ENCODE data around the gene L3HYPDH.

L3HYPDH gene

DNA sequence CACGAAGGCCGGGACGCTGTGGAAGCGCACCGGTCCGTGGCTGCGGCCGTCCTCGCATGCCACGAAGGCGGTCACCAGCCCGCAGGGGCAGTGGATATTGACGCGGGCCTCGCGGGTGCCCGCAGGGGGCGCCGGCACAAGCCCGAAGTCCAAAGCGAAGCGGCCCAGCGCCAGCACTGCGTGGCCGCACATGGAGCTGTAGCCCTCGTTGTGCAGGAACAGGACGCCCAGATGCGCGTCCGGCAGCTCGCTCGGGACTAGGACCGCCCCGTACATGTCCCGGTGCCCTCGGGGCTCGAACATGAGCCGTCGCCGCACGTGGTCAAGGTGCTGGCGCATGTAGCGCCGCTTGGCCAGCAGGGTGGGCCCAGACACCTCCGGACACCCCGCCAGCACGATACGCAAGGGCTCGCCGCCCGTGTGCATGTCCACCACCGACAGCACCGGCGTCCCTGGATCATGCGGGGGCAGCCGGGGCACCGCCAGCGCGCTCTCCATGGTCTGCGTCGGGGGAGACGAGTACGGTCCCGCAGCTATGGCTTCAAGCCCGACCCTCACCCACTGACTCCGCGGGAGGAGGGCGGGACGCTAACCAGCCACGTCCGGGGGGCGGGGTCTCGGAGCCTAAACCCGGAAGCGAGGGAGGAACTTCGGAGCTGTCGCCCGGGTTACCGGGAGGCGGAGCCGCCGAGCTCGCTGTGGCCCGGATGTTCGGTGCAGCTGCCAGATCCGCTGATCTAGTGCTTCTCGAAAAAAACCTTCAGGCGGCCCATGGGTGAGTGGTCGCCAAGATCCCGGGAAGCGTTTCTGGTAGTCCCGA is at the start of gene L3HYPDH, which contains the start of gene JKAMP:
Gene L3HYPDH (minus strand): TSS at position 590 of the 820 bp plus-strand sequence. CDS start 92 bp downstream, at position 498.
Gene JKAMP (plus strand): TSS at position 699 of the 820 bp plus-strand sequence. CDS start 73 bp downstream, at position 772.
- H3K4me1 ChIP-seq (ENCODE audit: insufficient read depth, poor library complexity, severe bottlenecking) = peaks cover 23% of the 10 kb centered on the region
- H3K27me3 ChIP-seq (ENCODE audit: insufficient read depth, poor library complexity, severe bottlenecking) = no peaks in the 10 kb centered on the region
- TF ChIP-seq, protein P1, sequence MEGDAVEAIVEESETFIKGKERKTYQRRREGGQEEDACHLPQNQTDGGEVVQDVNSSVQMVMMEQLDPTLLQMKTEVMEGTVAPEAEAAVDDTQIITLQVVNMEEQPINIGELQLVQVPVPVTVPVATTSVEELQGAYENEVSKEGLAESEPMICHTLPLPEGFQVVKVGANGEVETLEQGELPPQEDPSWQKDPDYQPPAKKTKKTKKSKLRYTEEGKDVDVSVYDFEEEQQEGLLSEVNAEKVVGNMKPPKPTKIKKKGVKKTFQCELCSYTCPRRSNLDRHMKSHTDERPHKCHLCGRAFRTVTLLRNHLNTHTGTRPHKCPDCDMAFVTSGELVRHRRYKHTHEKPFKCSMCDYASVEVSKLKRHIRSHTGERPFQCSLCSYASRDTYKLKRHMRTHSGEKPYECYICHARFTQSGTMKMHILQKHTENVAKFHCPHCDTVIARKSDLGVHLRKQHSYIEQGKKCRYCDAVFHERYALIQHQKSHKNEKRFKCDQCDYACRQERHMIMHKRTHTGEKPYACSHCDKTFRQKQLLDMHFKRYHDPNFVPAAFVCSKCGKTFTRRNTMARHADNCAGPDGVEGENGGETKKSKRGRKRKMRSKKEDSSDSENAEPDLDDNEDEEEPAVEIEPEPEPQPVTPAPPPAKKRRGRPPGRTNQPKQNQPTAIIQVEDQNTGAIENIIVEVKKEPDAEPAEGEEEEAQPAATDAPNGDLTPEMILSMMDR (IDR thresholded peaks at IDR 0.05; ENCODE audit: poor library complexity, severe bottlenecking) = peak; percentile 76
- ATAC-seq (ENCODE audit: low read depth) = peak; percentile 73
- peak; percentile 99 for DNase-seq (ENCODE audit: low spot score)
- peaks cover 39% of the 10 kb centered on the region for H3K36me3 ChIP-seq (ENCODE audit: low read depth)
- H3K9me3 ChIP-seq (ENCODE audit: severe bottlenecking) = no peaks in the 10 kb centered on the region
- peak within 1 kb of the TSS; percentile 89 for H3K27ac ChIP-seq (ENCODE audit: poor library complexity, severe bottlenecking)
- H3K4me3 ChIP-seq (ENCODE audit: severe bottlenecking) = peak within 1 kb of the TSS; percentile 64

DNA sequence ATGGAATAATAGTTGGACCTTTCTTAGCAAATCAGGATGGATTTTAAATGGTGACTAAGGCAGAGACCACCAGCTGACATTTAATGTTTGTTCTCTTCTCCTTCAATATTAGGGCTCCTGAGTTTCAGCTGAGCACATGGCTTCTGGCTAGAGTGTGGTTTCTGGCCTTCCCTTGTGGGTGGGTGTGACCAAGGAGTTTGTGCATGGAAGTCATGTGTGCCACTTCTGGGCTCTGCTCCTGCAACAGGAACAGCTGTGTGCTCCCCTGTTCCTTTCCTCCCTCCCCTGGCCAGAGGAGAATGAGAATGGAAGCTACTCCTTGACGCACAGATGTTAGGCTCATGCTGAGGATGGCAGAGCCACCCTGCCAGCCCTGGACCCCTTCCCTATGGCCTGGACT is 48.2 kb upstream of the L3HYPDH start:
- ATAC-seq (ENCODE audit: low read depth) (no peak), DNase-seq (ENCODE audit: low spot score) (no peak)
- Histone ChIP-seq H3K4me1 (ENCODE audit: insufficient read depth, poor library complexity, severe bottlenecking) (no peaks in the 10 kb centered on the region), H3K27me3 (ENCODE audit: insufficient read depth, poor library complexity, severe bottlenecking) (peaks cover 5% of the 10 kb centered on the region), H3K27ac (ENCODE audit: poor library complexity, severe bottlenecking) (no peak overlapping the region), H3K9me3 (ENCODE audit: severe bottlenecking) (no peaks in the 10 kb centered on the region), H3K4me3 (ENCODE audit: severe bottlenecking) (no peak overlapping the region), H3K36me3 (ENCODE audit: low read depth) (no peaks in the 10 kb centered on the region)
- TF ChIP-seq, protein P1 (IDR thresholded peaks at IDR 0.05; ENCODE audit: poor library complexity, severe bottlenecking) = no peak

DNA sequence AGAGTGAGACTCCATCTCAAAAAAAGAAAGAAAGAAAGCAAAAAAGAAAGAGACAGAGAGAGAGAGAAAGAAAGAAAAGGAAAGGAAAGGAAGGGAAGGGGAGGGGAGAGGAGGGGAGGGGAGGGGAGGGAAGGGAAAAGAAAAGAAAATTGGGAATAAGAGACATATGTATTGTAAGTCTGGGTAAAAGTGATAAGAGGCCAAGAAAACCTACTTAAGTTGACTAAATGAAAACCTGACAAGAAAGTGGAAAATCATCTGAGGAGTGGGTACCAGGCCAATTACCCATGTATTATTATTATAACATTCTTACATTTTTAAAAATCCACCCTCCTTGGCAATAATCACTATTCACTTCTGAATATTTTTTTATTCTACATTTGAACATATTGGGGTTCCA is 46.1 kb upstream of the L3HYPDH start:
- ATAC-seq (ENCODE audit: low read depth) = no peak
- H3K27me3 ChIP-seq (ENCODE audit: insufficient read depth, poor library complexity, severe bottlenecking) = peaks cover 10% of the 10 kb centered on the region
- TF ChIP-seq, protein P1 (IDR thresholded peaks at IDR 0.05; ENCODE audit: poor library complexity, severe bottlenecking) = no peak

DNA sequence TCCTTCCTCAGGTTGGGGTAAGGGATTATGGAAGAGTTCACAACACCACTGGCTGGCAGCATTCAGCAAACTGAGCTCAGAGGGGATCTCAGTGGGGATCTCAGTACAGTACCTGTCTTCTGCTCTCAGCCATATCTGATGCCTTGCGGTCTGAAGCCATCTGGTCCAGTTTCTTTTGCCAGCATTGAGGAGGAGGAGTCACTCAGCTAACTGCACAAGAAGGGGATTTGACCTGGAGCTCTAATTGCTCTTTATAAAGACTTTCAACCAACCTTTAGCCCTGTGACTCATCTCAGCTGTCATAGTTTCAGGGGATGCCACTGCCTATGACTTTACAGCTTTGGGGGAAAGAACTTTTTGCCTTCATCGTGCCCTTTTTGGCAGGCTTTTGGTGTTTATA is 45.0 kb upstream of the L3HYPDH start:
- H3K27ac ChIP-seq (ENCODE audit: poor library complexity, severe bottlenecking) = no peak overlapping the region
- TF ChIP-seq, protein P1 (IDR thresholded peaks at IDR 0.05; ENCODE audit: poor library complexity, severe bottlenecking) = no peak

More for the DNA sequence above, 46.1 kb upstream of the L3HYPDH start:
- Histone ChIP-seq H3K36me3 (ENCODE audit: low read depth) (no peaks in the 10 kb centered on the region), H3K4me3 (ENCODE audit: severe bottlenecking) (no peak overlapping the region), H3K27ac (ENCODE audit: poor library complexity, severe bottlenecking) (no peak overlapping the region), H3K4me1 (ENCODE audit: insufficient read depth, poor library complexity, severe bottlenecking) (no peaks in the 10 kb centered on the region), H3K9me3 (ENCODE audit: severe bottlenecking) (no peaks in the 10 kb centered on the region)
- DNase-seq (ENCODE audit: low spot score) = no peak

DNA sequence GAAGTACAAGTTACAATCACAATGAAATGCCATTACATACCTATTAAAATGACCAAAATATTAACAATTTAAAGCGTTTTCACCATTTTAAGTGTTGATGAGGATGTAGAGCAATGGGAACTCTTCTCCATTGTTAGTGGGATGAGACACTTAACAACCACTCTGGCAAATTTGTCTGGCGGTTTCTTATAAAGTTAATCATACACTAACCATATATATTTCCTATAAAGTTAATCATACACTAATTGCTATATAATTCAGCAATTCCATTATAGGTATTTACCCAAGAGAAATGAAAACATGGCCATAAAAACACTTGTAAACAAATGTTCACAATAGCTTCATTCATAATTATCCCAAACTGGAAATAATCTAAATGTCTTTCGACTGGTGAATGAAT is 36.0 kb upstream of the L3HYPDH start:
- DNase-seq (ENCODE audit: low spot score) = no peak
- Histone ChIP-seq H3K4me3 (ENCODE audit: severe bottlenecking) (no peak overlapping the region), H3K36me3 (ENCODE audit: low read depth) (no peaks in the 10 kb centered on the region), H3K27me3 (ENCODE audit: insufficient read depth, poor library complexity, severe bottlenecking) (peaks cover 3% of the 10 kb centered on the region), H3K9me3 (ENCODE audit: severe bottlenecking) (no peaks in the 10 kb centered on the region), H3K27ac (ENCODE audit: poor library complexity, severe bottlenecking) (no peak overlapping the region), H3K4me1 (ENCODE audit: insufficient read depth, poor library complexity, severe bottlenecking) (no peaks in the 10 kb centered on the region)
- no peak for ATAC-seq (ENCODE audit: low read depth)
- TF ChIP-seq, protein P1 (IDR thresholded peaks at IDR 0.05; ENCODE audit: poor library complexity, severe bottlenecking) = no peak

More for the DNA sequence above, 45.0 kb upstream of the L3HYPDH start:
- ATAC-seq (ENCODE audit: low read depth) (no peak), DNase-seq (ENCODE audit: low spot score) (no peak)
- Histone ChIP-seq H3K27me3 (ENCODE audit: insufficient read depth, poor library complexity, severe bottlenecking) (peaks cover 14% of the 10 kb centered on the region), H3K36me3 (ENCODE audit: low read depth) (no peaks in the 10 kb centered on the region), H3K4me1 (ENCODE audit: insufficient read depth, poor library complexity, severe bottlenecking) (no peaks in the 10 kb centered on the region), H3K9me3 (ENCODE audit: severe bottlenecking) (no peaks in the 10 kb centered on the region), H3K4me3 (ENCODE audit: severe bottlenecking) (no peak overlapping the region)
